ENCODE data around the gene MCCC2.

Gene MCCC2

GRCh38 chr5:71700803-71701202, 113.7 kb downstream of the MCCC2 start:
- intact Hi-C loops (cut with DNase I): no loop called here
- DNase-seq: no peak

- intact Hi-C loops (cut with DNase I): no loop called here
- DNase-seq: no peak
Observed at GRCh38 chr5:71701407-71701806, 114.3 kb downstream of the MCCC2 start.

GRCh38 chr5:71703941-71704340, 116.8 kb downstream of the MCCC2 start:
- intact Hi-C loops (cut with DNase I): no loop called here
- no peak for DNase-seq

GRCh38 chr5:71705421-71705820, 118.3 kb downstream of the MCCC2 start:
- intact Hi-C loops (cut with DNase I): no loop called here
- DNase-seq: no peak

GRCh38 chr5:71706906-71707305, 119.8 kb downstream of the MCCC2 start:
- no peak for DNase-seq
- intact Hi-C loops (cut with DNase I): no loop called here

Data from head of caudate nucleus (tissue), 42 donors.